NB4 (cell line): Measurements from ENCODE around the gene PLA2G4E.

Experiments
- MYC ChIP-seq: IDR thresholded peaks from 2 replicates; pipeline ENCODE4 v1.6.1; 2011; ENCODE audit warnings: low read depth, low read length
- POLR2A ChIP-seq: IDR thresholded peaks from 2 replicates; pipeline ENCODE4 v1.6.1; 2011; ENCODE audit warnings: mild to moderate bottlenecking; ENCODE audit not compliant: insufficient read length; ENCODE audit errors: extremely low read depth
- TF ChIP-seq, protein P1 (sequence below): IDR thresholded peaks from one replicate; pipeline ENCODE4 v1.5.1; 2012; ENCODE audit warnings: low read depth, low read length

DNA sequence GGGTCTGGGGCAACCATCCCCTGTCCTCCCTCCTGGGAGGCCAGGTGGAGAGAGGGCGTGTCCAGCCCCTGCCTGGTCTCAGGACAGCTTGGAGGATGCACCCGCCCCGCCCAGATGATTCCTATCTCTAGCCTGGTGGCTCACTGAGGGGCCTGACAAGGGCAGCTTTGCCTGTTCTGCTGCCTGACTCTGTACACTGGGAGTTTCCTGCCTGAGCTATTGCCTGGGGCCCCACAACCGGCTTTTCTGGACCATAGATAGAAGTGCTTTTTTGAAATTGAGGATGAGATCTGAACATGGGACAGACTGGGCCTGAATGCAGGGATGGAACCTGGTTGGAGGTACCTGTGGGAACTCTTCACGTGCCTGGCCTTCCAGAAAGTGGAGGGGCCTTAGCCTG, 751 bp upstream of the PLA2G4E start:
- TF ChIP-seq, protein P1, sequence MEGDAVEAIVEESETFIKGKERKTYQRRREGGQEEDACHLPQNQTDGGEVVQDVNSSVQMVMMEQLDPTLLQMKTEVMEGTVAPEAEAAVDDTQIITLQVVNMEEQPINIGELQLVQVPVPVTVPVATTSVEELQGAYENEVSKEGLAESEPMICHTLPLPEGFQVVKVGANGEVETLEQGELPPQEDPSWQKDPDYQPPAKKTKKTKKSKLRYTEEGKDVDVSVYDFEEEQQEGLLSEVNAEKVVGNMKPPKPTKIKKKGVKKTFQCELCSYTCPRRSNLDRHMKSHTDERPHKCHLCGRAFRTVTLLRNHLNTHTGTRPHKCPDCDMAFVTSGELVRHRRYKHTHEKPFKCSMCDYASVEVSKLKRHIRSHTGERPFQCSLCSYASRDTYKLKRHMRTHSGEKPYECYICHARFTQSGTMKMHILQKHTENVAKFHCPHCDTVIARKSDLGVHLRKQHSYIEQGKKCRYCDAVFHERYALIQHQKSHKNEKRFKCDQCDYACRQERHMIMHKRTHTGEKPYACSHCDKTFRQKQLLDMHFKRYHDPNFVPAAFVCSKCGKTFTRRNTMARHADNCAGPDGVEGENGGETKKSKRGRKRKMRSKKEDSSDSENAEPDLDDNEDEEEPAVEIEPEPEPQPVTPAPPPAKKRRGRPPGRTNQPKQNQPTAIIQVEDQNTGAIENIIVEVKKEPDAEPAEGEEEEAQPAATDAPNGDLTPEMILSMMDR: no peak
- TF ChIP-seq POLR2A (no peak), MYC (no peak)
